Measurements from ENCODE around the gene THUMPD3.

Gene THUMPD3

DNA sequence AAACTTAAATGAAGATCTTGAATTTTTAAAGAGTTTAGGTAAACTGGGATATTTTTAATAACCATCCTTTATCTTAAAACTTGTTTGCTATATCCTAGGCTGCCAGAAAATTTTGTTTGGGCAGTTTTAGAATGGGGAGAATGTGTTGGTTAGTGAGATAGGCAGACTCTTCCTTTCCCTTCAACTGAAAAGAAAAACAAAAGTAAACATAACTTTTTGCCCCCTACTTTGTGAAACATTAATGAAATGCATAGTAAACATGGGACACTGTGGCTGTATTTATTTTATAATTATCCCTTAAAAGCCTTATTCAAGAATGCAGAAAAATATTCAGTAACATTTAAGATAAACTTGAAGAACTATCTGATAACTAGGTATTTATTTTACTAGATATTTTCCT lies 65.6 kb downstream of the THUMPD3 start:
- no peak for TF ChIP-seq ZNF8 (CRISPR knock-in tag; IDR thresholded peaks at IDR 0.05)
- TF ChIP-seq, protein P1, sequence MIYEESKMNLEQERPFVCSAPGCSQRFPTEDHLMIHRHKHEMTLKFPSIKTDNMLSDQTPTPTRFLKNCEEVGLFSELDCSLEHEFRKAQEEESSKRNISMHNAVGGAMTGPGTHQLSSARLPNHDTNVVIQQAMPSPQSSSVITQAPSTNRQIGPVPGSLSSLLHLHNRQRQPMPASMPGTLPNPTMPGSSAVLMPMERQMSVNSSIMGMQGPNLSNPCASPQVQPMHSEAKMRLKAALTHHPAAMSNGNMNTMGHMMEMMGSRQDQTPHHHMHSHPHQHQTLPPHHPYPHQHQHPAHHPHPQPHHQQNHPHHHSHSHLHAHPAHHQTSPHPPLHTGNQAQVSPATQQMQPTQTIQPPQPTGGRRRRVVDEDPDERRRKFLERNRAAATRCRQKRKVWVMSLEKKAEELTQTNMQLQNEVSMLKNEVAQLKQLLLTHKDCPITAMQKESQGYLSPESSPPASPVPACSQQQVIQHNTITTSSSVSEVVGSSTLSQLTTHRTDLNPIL (CRISPR knock-in tag; IDR thresholded peaks at IDR 0.05; ENCODE audit: low read depth), result no peak
- TF ChIP-seq PPARA (CRISPR knock-in tag; IDR thresholded peaks at IDR 0.05; ENCODE audit: borderline replicate concordance), result no peak
- TF ChIP-seq, protein P2, sequence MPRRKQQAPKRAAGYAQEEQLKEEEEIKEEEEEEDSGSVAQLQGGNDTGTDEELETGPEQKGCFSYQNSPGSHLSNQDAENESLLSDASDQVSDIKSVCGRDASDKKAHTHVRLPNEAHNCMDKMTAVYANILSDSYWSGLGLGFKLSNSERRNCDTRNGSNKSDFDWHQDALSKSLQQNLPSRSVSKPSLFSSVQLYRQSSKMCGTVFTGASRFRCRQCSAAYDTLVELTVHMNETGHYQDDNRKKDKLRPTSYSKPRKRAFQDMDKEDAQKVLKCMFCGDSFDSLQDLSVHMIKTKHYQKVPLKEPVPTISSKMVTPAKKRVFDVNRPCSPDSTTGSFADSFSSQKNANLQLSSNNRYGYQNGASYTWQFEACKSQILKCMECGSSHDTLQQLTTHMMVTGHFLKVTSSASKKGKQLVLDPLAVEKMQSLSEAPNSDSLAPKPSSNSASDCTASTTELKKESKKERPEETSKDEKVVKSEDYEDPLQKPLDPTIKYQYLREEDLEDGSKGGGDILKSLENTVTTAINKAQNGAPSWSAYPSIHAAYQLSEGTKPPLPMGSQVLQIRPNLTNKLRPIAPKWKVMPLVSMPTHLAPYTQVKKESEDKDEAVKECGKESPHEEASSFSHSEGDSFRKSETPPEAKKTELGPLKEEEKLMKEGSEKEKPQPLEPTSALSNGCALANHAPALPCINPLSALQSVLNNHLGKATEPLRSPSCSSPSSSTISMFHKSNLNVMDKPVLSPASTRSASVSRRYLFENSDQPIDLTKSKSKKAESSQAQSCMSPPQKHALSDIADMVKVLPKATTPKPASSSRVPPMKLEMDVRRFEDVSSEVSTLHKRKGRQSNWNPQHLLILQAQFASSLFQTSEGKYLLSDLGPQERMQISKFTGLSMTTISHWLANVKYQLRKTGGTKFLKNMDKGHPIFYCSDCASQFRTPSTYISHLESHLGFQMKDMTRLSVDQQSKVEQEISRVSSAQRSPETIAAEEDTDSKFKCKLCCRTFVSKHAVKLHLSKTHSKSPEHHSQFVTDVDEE (CRISPR knock-in tag; IDR thresholded peaks at IDR 0.05), result no peak
- no peak for TF ChIP-seq ZFP30 (CRISPR knock-in tag; IDR thresholded peaks at IDR 0.05)
- TF ChIP-seq, protein P3, sequence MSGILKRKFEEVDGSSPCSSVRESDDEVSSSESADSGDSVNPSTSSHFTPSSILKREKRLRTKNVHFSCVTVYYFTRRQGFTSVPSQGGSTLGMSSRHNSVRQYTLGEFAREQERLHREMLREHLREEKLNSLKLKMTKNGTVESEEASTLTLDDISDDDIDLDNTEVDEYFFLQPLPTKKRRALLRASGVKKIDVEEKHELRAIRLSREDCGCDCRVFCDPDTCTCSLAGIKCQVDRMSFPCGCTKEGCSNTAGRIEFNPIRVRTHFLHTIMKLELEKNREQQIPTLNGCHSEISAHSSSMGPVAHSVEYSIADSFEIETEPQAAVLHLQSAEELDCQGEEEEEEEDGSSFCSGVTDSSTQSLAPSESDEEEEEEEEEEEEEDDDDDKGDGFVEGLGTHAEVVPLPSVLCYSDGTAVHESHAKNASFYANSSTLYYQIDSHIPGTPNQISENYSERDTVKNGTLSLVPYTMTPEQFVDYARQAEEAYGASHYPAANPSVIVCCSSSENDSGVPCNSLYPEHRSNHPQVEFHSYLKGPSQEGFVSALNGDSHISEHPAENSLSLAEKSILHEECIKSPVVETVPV (CRISPR knock-in tag; IDR thresholded peaks at IDR 0.05), result no peak
- TF ChIP-seq ESRRG (CRISPR knock-in tag; IDR thresholded peaks at IDR 0.05), result no peak
- no peak for TF ChIP-seq ARNTL (CRISPR knock-in tag; IDR thresholded peaks at IDR 0.05; ENCODE audit: borderline replicate concordance, low read depth)
- TF ChIP-seq, protein P4, sequence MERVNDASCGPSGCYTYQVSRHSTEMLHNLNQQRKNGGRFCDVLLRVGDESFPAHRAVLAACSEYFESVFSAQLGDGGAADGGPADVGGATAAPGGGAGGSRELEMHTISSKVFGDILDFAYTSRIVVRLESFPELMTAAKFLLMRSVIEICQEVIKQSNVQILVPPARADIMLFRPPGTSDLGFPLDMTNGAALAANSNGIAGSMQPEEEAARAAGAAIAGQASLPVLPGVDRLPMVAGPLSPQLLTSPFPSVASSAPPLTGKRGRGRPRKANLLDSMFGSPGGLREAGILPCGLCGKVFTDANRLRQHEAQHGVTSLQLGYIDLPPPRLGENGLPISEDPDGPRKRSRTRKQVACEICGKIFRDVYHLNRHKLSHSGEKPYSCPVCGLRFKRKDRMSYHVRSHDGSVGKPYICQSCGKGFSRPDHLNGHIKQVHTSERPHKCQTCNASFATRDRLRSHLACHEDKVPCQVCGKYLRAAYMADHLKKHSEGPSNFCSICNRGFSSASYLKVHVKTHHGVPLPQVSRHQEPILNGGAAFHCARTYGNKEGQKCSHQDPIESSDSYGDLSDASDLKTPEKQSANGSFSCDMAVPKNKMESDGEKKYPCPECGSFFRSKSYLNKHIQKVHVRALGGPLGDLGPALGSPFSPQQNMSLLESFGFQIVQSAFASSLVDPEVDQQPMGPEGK (CRISPR knock-in tag; IDR thresholded peaks at IDR 0.05; ENCODE audit: borderline replicate concordance), result no peak
- TF ChIP-seq ZNF565 (CRISPR knock-in tag; conservative IDR thresholded peaks at IDR 0.05; ENCODE audit: low read depth), result no peak
- no peak for TF ChIP-seq ZNF70 (CRISPR knock-in tag; IDR thresholded peaks at IDR 0.05)
- no peak for TF ChIP-seq OSR1 (CRISPR knock-in tag; IDR thresholded peaks at IDR 0.05)
- TF ChIP-seq TCF4 (CRISPR knock-in tag; IDR thresholded peaks at IDR 0.05; ENCODE audit: borderline replicate concordance), result no peak
- no peak for TF ChIP-seq RARB (CRISPR knock-in tag; IDR thresholded peaks at IDR 0.05)
- TF ChIP-seq ISL1 (CRISPR knock-in tag; IDR thresholded peaks at IDR 0.05), result no peak
- no peak for TF ChIP-seq BACH2 (CRISPR knock-in tag; IDR thresholded peaks at IDR 0.05; ENCODE audit: borderline replicate concordance)
- TF ChIP-seq ZC3H10 (CRISPR knock-in tag; IDR thresholded peaks at IDR 0.05), result no peak
- TF ChIP-seq SNAI2 (CRISPR knock-in tag; IDR thresholded peaks at IDR 0.05), result no peak
- no peak for ATAC-seq

DNA sequence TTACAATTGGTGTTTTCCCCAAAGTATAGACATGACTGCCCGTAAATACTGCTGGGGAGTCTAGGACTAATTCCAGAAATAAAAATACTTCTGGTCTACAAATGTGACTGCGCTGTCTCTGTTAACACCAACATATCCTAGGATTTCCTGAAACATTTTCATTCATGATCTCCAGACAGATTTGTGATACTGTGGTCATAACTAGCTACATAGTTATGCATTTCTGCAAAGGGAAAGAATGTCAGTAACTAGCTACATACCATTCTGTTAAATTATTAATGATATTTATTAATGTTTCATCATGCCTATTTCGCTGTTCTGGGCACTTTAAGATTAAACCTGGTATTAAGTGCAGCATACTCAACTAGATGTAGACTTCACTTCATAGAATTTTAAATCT lies 67.9 kb downstream of the THUMPD3 start:
- TF ChIP-seq, protein P4 (CRISPR knock-in tag; IDR thresholded peaks at IDR 0.05; ENCODE audit: borderline replicate concordance), result no peak
- ATAC-seq, result no peak

DNA sequence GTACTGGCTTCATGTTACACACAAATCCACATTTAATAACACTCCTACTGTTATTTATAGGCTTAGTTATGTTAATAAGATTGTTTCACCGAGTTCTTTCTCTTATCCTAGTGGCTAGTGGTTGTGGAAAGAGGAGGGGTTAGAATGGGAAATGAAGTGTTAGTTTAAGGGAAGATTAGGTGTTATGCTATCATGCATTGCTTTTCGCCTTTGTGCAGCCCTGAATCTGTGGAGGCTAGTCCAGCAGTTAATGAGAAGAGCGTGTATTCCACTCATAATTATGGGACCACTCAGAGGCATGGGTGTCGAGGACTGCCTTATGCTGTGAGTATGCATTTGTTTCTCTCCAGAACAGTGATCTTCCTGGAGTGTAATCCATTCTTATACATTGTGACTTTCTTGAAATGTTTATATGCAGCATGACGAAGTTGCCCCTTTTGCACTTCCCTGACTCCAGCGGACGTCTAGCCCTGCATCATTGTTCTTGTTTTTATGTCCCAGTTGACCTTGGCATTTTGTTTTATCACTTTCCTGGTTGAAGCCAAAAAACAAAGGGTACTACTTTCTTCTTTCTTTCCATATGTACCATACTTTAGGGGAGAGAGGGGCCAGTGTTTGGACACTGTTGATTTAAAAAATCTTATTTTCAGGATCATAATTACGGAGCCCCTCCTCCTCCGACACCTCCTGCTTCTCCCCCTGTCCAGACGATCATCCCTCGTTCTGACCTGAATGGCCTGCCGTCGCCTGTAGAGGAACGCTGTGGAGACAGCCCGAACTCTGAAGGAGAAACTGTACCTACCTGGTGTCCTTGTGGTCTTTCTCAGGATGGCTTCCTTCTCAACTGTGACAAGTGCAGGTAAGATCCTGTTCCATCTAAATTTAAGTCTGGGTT lies 71.0 kb downstream of the THUMPD3 start:
- TF ChIP-seq ZFP30 (CRISPR knock-in tag; IDR thresholded peaks at IDR 0.05) (no peak), GLIS3 (CRISPR knock-in tag; IDR thresholded peaks at IDR 0.05) (no peak), ZNF8 (CRISPR knock-in tag; IDR thresholded peaks at IDR 0.05) (no peak), ESRRG (CRISPR knock-in tag; IDR thresholded peaks at IDR 0.05) (no peak), RARB (CRISPR knock-in tag; IDR thresholded peaks at IDR 0.05) (no peak), TCF4 (CRISPR knock-in tag; IDR thresholded peaks at IDR 0.05; ENCODE audit: borderline replicate concordance) (no peak)
- TF ChIP-seq, protein P2 (CRISPR knock-in tag; IDR thresholded peaks at IDR 0.05), result no peak

More for the DNA sequence above, 71.0 kb downstream of the THUMPD3 start:
- no peak for ATAC-seq
